NCI-H146 treated with DMSO at 0.1 percent for 48 hours (cell line): Measurements from ENCODE around the gene OR52I1.
A peak's percentile ranks its signal among the peaks of the same experiment; 100 is the strongest.

Source experiments
- DNase-seq: peaks from one replicate; lab custom pipeline; 2025; ENCODE audit not compliant: unreplicated experiment; lab: John Stamatoyannopoulos, UW

Gene OR52I1

GRCh38 chr11:4593739-4594138, at the start of gene OR52I1:
OR52I1 (plus strand) TSS chr11:4594039; CDS start chr11:4594039, 0 bp downstream.
- no peak for DNase-seq

- no peak for DNase-seq
Measured at GRCh38 chr11:4544891-4545290, 48.9 kb upstream of the OR52I1 start, which contains the start of gene OR52M1. OR52M1 (plus strand) TSS chr11:4545191; CDS start chr11:4545191, 0 bp downstream.

GRCh38 chr11:4546878-4547277, 47.0 kb upstream of the OR52I1 start:
- DNase-seq, result no peak

- no peak for DNase-seq
Measured at GRCh38 chr11:4547416-4547815, 46.4 kb upstream of the OR52I1 start.

GRCh38 chr11:4551346-4551979, 42.4 kb upstream of the OR52I1 start:
- DNase-seq, result no peak

- no peak for DNase-seq
Measured at GRCh38 chr11:4559527-4560440, 34.1 kb upstream of the OR52I1 start.

GRCh38 chr11:4560467-4560866, 33.4 kb upstream of the OR52I1 start:
- no peak for DNase-seq

GRCh38 chr11:4565371-4565770, 28.5 kb upstream of the OR52I1 start:
- DNase-seq, result no peak

- no peak for DNase-seq
Measured at GRCh38 chr11:4569075-4569474, 24.8 kb upstream of the OR52I1 start.

- DNase-seq, result no peak
Measured at GRCh38 chr11:4576880-4577279, 17.0 kb upstream of the OR52I1 start.

GRCh38 chr11:4577761-4578160, 16.1 kb upstream of the OR52I1 start:
- no peak for DNase-seq

GRCh38 chr11:4578624-4579023, 15.2 kb upstream of the OR52I1 start:
- no peak for DNase-seq

- DNase-seq, result no peak
Measured at GRCh38 chr11:4580124-4580523, 13.7 kb upstream of the OR52I1 start.

GRCh38 chr11:4581443-4581842, 12.4 kb upstream of the OR52I1 start, which contains the start of gene OR52I2:
OR52I2 (plus strand) TSS chr11:4581743.
- DNase-seq, result no peak

- no peak for DNase-seq
Measured at GRCh38 chr11:4589017-4589416, 4.8 kb upstream of the OR52I1 start.

GRCh38 chr11:4605057-4605456, 11.2 kb downstream of the OR52I1 start:
- no peak for DNase-seq

GRCh38 chr11:4606231-4607015, 12.6 kb downstream of the OR52I1 start:
- DNase-seq, result no peak

GRCh38 chr11:4607096-4607495, 13.3 kb downstream of the OR52I1 start:
- DNase-seq, result no peak

- peak; percentile 91 for DNase-seq
Measured at GRCh38 chr11:4607781-4608666, 14.2 kb downstream of the OR52I1 start, which contains the start of gene TRIM68. TRIM68 (minus strand) TSS chr11:4608231; CDS start chr11:4605504, 2,727 bp downstream.

- DNase-seq, result no peak
Measured at GRCh38 chr11:4610258-4610935, 16.6 kb downstream of the OR52I1 start.
